ENCODE results near the gene KRTAP10-3.
"Not testable (repeated sequence)": the region's sequence is repeated elsewhere in the genome, so short reads cannot be mapped to it uniquely, and the experiment has no call there.

KRTAP10-3 gene

DNA sequence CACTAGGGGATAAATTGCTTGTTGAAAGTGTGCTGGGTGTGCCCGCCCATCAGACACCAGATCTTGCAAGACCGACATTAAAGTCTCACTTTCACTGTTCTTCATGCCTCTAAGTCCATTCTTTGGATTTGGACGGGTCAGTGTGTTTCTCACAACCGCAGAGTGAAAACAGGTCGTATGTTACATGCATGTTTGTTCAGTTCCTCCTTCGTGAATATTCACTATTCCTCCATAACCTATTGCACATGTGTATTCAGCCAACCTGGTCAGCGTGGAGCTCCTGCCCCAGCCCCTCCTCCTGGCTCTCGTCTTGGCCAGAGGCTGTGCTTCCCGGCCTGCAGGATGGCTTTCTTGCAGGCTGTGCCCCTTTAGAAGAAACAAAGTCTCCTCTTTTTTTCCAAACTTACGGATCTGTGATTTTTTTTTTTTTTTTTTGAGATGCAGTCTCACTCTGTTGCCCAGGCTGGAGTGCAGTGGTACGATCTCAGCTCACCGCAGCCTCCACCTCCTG is 35.9 kb upstream of the KRTAP10-3 start:
- intact Hi-C loops (cut with micrococcal nuclease): no loop called here
- no peaks in the 10 kb centered on the region for H3K4me1 Mint-ChIP-seq (ENCODE audit: low read depth)
- no peaks in the 10 kb centered on the region for H3K9me3 Mint-ChIP-seq
- no peaks in the 10 kb centered on the region for H3K36me3 Mint-ChIP-seq (ENCODE audit: low read depth)
- no peak overlapping the region for H3K27ac Mint-ChIP-seq
- no peak overlapping the region for H3K4me3 Mint-ChIP-seq
- peaks cover 19% of the 10 kb centered on the region for H3K27me3 Mint-ChIP-seq

DNA sequence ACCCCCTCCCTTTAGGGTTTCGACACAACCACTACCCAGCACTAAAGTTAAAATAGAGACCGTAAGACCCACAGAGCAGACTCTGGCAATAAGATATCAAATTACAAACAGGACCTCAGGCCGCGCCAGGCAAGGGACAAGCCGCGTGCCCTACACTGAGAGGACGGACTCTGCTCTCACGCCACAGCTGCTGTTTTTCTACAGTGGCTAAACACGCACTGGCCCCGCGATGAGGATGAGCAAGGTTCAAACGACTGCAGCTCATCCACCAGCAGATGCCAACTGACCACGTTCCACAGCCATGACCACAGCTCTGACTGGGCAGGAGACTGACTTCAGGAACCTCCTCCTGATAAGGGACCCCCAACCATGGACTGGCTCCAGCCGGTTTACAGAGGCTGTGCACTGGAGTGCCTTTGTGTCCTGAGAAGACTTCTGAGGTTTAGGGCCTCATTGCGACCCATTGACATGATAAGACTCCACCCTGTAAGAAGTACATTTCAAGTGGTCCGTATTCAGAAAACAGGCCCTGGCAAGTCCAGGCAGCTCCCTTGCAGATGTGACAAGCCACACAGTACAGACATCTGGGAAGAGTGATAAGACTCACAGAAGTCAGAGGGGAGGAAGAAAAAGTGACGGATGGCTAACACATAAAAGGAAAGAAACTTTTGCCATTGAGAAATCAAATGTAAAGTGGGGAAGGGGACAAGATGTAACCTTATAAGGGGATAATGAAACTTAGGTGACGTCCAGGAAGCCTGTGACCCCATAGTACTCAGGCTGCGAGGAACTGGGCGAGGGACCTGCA is 35.2 kb upstream of the KRTAP10-3 start:
- H3K27ac Mint-ChIP-seq: no peak overlapping the region
- no peak overlapping the region for H3K4me3 Mint-ChIP-seq
- H3K4me1 Mint-ChIP-seq (ENCODE audit: low read depth): no peaks in the 10 kb centered on the region
- H3K27me3 Mint-ChIP-seq: peaks cover 19% of the 10 kb centered on the region
- H3K36me3 Mint-ChIP-seq (ENCODE audit: low read depth): no peaks in the 10 kb centered on the region
- intact Hi-C loops (cut with micrococcal nuclease): no loop called here
- H3K9me3 Mint-ChIP-seq: no peaks in the 10 kb centered on the region

- intact Hi-C loops (cut with micrococcal nuclease): no loop called here
Measured at GRCh38 chr21:44592446-44593311, 34.1 kb upstream of the KRTAP10-3 start, which contains the start of gene KRTAP10-6. Gene KRTAP10-6, minus strand, starts transcription at chr21:44592505. Its CDS starts 21 bp downstream, at chr21:44592484.

DNA sequence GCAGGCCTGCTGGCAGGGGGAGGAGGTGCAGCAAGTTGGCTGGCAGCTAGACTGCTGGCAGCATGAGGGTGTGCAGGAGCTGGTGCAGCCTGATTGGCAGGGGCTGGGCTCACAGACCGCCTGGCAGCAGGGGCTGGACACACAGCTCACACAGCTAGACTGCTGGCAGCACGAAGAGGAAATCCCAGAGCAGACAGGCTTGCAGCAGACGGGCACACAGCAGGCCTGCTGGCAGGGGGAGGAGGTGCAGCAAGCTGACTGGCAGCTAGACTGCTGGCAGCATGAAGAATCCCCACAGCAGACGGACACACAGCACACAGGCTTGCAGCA is 33.2 kb upstream of the KRTAP10-3 start:
- H3K36me3 Mint-ChIP-seq (ENCODE audit: low read depth); H3K27ac Mint-ChIP-seq; intact Hi-C loops (cut with micrococcal nuclease); H3K4me3 Mint-ChIP-seq; H3K4me1 Mint-ChIP-seq (ENCODE audit: low read depth); H3K9me3 Mint-ChIP-seq: not testable (repeated sequence)
- H3K27me3 Mint-ChIP-seq: peaks cover 16% of the 10 kb centered on the region

More at GRCh38 chr21:44592446-44593311, 34.1 kb upstream of the KRTAP10-3 start, which contains the start of gene KRTAP10-6:
- no peaks in the 10 kb centered on the region for H3K36me3 Mint-ChIP-seq (ENCODE audit: low read depth)
- no peaks in the 10 kb centered on the region for H3K4me1 Mint-ChIP-seq (ENCODE audit: low read depth)
- no peaks in the 10 kb centered on the region for H3K9me3 Mint-ChIP-seq
- H3K4me3 Mint-ChIP-seq: no peak within 1 kb of the TSS
- H3K27ac Mint-ChIP-seq: no peak within 1 kb of the TSS
- H3K27me3 Mint-ChIP-seq: peaks cover 15% of the 10 kb centered on the region

- intact Hi-C loops (cut with micrococcal nuclease); H3K36me3 Mint-ChIP-seq (ENCODE audit: low read depth); H3K4me1 Mint-ChIP-seq (ENCODE audit: low read depth); H3K4me3 Mint-ChIP-seq; H3K27ac Mint-ChIP-seq; H3K9me3 Mint-ChIP-seq: not testable (repeated sequence)
- H3K27me3 Mint-ChIP-seq: peaks cover 19% of the 10 kb centered on the region
Measured at GRCh38 chr21:44590897-44591800, 32.6 kb upstream of the KRTAP10-3 start.

DNA sequence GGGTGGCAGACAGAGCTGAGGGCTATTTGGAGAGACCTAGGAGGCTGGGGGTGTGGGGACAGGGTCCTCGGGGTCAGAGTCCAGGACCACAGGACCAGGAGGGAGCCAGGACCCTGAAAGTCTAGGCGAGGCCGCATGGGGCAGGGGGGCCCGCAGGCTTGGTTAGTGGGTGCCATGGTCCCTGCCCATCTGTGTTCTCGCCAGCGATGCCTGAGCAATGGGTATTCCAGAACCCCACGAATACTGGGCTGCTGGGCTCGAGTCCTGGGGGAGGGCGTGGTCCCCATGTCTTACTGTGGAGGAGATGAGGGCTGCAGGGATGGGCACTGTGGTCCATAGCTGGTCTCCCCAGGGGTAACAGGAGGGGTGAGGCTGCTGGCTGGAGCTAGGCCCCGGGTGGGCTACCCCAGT is 31.7 kb upstream of the KRTAP10-3 start:
- Mint-ChIP-seq H3K36me3 (ENCODE audit: low read depth) (no peaks in the 10 kb centered on the region), H3K4me1 (ENCODE audit: low read depth) (no peaks in the 10 kb centered on the region), H3K27ac (no peak overlapping the region), H3K9me3 (peaks cover 7% of the 10 kb centered on the region), H3K27me3 (peaks cover 24% of the 10 kb centered on the region), H3K4me3 (no peak overlapping the region)
- intact Hi-C loops (cut with micrococcal nuclease): no loop called here

- Mint-ChIP-seq H3K36me3 (ENCODE audit: low read depth) (no peaks in the 10 kb centered on the region), H3K4me1 (ENCODE audit: low read depth) (no peaks in the 10 kb centered on the region), H3K9me3 (peaks cover 8% of the 10 kb centered on the region), H3K4me3 (no peak overlapping the region), H3K27me3 (peaks cover 29% of the 10 kb centered on the region), H3K27ac (no peak overlapping the region)
- intact Hi-C loops (cut with micrococcal nuclease): no loop called here
Measured at GRCh38 chr21:44589586-44590305, 31.2 kb upstream of the KRTAP10-3 start.

- Mint-ChIP-seq H3K4me1 (ENCODE audit: low read depth) (no peaks in the 10 kb centered on the region), H3K27ac (no peak overlapping the region), H3K36me3 (ENCODE audit: low read depth) (no peaks in the 10 kb centered on the region), H3K4me3 (no peak overlapping the region), H3K27me3 (peaks cover 26% of the 10 kb centered on the region), H3K9me3 (peaks cover 8% of the 10 kb centered on the region)
- intact Hi-C loops (cut with micrococcal nuclease): no loop called here
Measured at GRCh38 chr21:44589094-44589493, 30.5 kb upstream of the KRTAP10-3 start.

GRCh38 chr21:44585892-44586291 is 27.3 kb upstream of the KRTAP10-3 start:
- no peaks in the 10 kb centered on the region for H3K4me1 Mint-ChIP-seq (ENCODE audit: low read depth)
- no peaks in the 10 kb centered on the region for H3K36me3 Mint-ChIP-seq (ENCODE audit: low read depth)
- H3K9me3 Mint-ChIP-seq: peaks cover 24% of the 10 kb centered on the region
- H3K27ac Mint-ChIP-seq: no peak overlapping the region
- intact Hi-C loops (cut with micrococcal nuclease): no loop called here
- H3K27me3 Mint-ChIP-seq: peaks cover 28% of the 10 kb centered on the region
- H3K4me3 Mint-ChIP-seq: no peak overlapping the region

GRCh38 chr21:44583800-44584147 is 25.2 kb upstream of the KRTAP10-3 start:
- Mint-ChIP-seq H3K36me3 (ENCODE audit: low read depth) (no peaks in the 10 kb centered on the region), H3K27ac (no peak overlapping the region), H3K27me3 (peaks cover 43% of the 10 kb centered on the region), H3K9me3 (peaks cover 39% of the 10 kb centered on the region), H3K4me3 (no peak overlapping the region), H3K4me1 (ENCODE audit: low read depth) (no peaks in the 10 kb centered on the region)
- intact Hi-C loops (cut with micrococcal nuclease): no loop called here

DNA sequence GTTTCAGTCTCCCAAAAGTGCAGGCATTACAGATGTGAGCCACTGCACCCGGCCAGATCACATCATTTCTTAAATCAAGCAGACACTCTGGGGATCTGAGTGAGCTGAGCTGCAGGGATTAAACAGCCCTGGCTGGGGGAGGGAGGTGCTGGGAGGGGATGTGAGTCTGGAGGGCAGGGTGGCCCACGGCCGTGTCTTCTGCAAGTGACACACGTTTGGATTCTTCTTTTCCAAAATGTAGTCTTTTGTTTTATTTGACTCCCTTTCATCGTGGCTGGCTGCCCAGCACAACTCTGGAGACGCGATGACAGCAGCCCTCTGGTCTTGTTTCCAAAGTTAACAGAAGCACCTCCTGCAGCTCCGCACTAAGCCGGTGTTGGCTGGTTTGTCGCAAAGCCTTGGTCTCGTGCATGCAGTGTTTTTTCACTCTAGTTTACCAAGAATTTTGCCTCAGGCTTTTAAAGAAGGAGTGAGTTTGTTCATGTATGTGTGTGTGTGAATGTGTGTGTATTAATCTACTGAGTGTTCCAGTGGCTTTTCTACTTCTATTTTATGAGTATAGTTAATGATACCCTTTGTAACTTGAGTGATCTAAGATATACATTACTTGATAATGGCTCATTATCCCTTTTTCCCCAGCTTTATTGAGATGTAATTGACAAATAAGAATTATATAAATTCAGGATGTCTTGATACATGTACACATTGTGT is 24.6 kb upstream of the KRTAP10-3 start:
- Mint-ChIP-seq H3K27me3 (peaks cover 43% of the 10 kb centered on the region), H3K4me1 (ENCODE audit: low read depth) (no peaks in the 10 kb centered on the region), H3K36me3 (ENCODE audit: low read depth) (no peaks in the 10 kb centered on the region), H3K9me3 (peaks cover 39% of the 10 kb centered on the region), H3K4me3 (no peak overlapping the region), H3K27ac (no peak overlapping the region)
- intact Hi-C loops (cut with micrococcal nuclease): no loop called here

- Mint-ChIP-seq H3K36me3 (ENCODE audit: low read depth) (no peaks in the 10 kb centered on the region), H3K4me3 (no peak overlapping the region), H3K9me3 (peaks cover 45% of the 10 kb centered on the region), H3K27me3 (peaks cover 44% of the 10 kb centered on the region), H3K4me1 (ENCODE audit: low read depth) (no peaks in the 10 kb centered on the region), H3K27ac (no peak overlapping the region)
- intact Hi-C loops (cut with micrococcal nuclease): no loop called here
Measured at GRCh38 chr21:44582055-44582454, 23.5 kb upstream of the KRTAP10-3 start.

All from dendritic cell treated with granulocyte-macrophage colony-stimulating factor and Interleukin-4, amounts not matched to agents 40 ng/mL and 50 ng/mL, for 4 days (primary cell).